ENCODE results near the gene CNTNAP2. TPM values are rescaled to one million over a fixed set of nuclear protein-coding genes. Genes with fewer than 3 reads are reported as not detected.

Gene CNTNAP2
- total and polyA plus RNA-seq, 9 donors, result 0.24 to 7.0 (median 1.5) TPM

DNA sequence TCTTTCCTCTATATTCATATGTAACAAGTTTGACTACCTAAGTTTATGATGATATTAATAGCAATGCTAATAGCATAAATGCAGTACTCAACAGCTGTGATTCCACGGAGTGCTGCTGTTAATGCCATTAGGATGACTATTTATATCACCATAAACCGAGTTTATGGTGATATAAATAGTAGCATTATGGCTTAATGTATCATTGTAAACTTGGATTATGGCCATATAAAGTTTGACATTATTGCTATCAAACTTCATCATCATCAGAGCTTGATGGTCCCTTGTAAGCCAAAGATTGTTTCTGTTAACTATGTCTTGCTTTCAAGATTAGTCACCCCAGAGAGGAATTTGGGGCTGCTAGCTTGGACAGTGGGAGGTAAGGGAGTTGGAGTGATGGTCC is 1861.6 kb downstream of the CNTNAP2 start:
- no peak overlapping the region for H3K27ac ChIP-seq
- H3K9me3 ChIP-seq, result no peaks in the 10 kb centered on the region
- no peaks in the 10 kb centered on the region for H3K27me3 ChIP-seq
- DNase-seq, result no peak
- 68 to 85% (median 77%) methylated on average over 2 of the region's 2 CpGs for WGBS, 3 donors
- H3K4me3 ChIP-seq, result no peak overlapping the region
- no peaks in the 10 kb centered on the region for H3K36me3 ChIP-seq
- intact Hi-C loops (cut with DNase I), result no loop called here
- no peaks in the 10 kb centered on the region for H3K4me1 ChIP-seq (ENCODE audit: insufficient read depth)
- TF ChIP-seq, protein P1, sequence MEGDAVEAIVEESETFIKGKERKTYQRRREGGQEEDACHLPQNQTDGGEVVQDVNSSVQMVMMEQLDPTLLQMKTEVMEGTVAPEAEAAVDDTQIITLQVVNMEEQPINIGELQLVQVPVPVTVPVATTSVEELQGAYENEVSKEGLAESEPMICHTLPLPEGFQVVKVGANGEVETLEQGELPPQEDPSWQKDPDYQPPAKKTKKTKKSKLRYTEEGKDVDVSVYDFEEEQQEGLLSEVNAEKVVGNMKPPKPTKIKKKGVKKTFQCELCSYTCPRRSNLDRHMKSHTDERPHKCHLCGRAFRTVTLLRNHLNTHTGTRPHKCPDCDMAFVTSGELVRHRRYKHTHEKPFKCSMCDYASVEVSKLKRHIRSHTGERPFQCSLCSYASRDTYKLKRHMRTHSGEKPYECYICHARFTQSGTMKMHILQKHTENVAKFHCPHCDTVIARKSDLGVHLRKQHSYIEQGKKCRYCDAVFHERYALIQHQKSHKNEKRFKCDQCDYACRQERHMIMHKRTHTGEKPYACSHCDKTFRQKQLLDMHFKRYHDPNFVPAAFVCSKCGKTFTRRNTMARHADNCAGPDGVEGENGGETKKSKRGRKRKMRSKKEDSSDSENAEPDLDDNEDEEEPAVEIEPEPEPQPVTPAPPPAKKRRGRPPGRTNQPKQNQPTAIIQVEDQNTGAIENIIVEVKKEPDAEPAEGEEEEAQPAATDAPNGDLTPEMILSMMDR (IDR thresholded peaks at IDR 0.05), result no peak
- TF ChIP-seq EP300 (IDR thresholded peaks at IDR 0.05) (no peak), POLR2A (IDR thresholded peaks at IDR 0.05) (no peak)

DNA sequence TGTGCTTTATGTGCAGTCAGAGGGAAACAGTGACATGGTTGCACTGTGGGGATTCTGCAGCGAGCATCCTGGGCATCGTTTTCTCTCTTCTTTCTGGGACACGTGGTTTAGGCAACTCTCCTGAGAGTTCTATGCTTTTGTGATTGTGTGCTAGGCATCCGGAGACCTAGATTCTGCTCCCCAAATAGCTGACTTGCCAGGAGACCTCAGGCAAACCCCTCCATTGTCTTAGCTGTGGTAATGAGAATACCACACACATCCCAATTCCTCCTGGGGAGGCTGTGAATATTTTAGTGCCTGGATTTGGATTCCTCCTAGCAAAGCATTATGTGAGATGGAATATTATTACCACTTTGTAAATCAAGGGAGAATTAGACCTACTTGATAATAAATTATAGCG is 1862.0 kb downstream of the CNTNAP2 start:
- Histone ChIP-seq H3K4me1 (ENCODE audit: insufficient read depth) (no peaks in the 10 kb centered on the region), H3K9me3 (no peaks in the 10 kb centered on the region), H3K4me3 (no peak overlapping the region), H3K27ac (no peak overlapping the region), H3K36me3 (no peaks in the 10 kb centered on the region), H3K27me3 (no peaks in the 10 kb centered on the region)
- 70 to 81% (median 78%) methylated on average over 5 of the region's 5 CpGs for WGBS, 3 donors
- intact Hi-C loops (cut with DNase I), result no loop called here
- TF ChIP-seq POLR2A (IDR thresholded peaks at IDR 0.05), result no peak
- no peak for TF ChIP-seq EP300 (IDR thresholded peaks at IDR 0.05)
- TF ChIP-seq, protein P1 (IDR thresholded peaks at IDR 0.05), result no peak
- DNase-seq, result no peak

DNA sequence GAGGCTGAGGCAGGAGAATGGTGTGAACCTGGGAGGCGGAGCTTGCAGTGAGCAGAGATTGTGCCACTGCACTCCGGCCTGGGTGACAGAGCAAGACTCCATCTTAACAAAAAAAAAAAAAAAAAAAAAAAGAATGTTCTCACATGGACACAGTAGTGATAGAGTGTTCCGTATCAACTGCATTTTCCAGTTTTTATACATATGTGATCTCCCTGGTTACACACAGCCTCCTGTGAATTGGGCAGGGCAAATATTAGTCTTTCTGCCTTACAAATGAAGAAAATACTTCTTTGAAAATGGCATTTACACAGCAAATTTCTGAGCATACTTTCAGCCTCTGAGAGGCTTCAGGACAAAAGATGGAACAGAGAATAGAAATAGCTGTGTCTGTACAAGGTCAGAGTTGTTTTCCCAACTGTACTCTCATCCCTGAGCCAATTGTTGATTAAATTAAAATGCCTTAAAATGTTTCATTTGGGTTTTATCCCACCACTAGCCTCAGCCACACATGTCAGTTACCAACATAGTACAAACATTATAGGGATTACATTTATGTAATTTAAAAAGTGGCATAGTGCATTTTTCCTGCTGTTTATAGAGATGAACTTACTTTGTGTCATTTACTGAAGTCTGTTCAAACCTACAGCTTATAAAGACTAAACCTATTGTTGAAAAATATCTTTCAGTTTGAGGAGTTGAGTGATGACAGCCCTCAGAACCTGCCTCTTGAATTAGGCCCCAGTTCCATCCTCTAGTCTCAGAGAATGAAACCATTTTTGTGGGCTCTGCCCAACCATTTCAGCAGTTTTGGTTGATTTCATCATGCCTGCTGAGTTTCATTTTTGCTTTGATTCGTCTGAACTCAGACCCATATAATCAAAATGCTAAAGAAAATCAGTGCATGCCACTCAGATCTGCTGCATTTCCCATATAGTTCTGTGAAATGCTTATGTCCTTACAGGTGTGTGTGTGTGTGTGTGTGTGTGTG is 1864.5 kb downstream of the CNTNAP2 start:
- no peaks in the 10 kb centered on the region for H3K36me3 ChIP-seq
- no peak for TF ChIP-seq POLR2A (IDR thresholded peaks at IDR 0.05)
- TF ChIP-seq, protein P1 (IDR thresholded peaks at IDR 0.05), result no peak
- no peak for TF ChIP-seq EP300 (IDR thresholded peaks at IDR 0.05)
- H3K9me3 ChIP-seq, result no peaks in the 10 kb centered on the region
- H3K4me1 ChIP-seq (ENCODE audit: insufficient read depth), result no peaks in the 10 kb centered on the region
- WGBS, 3 donors, result 71 to 80% (median 78%) methylated on average over 4 of the region's 4 CpGs
- H3K27me3 ChIP-seq, result no peaks in the 10 kb centered on the region
- no peak for DNase-seq
- intact Hi-C loops (cut with DNase I), result no loop called here
- no peak overlapping the region for H3K4me3 ChIP-seq
- no peak overlapping the region for H3K27ac ChIP-seq

DNA sequence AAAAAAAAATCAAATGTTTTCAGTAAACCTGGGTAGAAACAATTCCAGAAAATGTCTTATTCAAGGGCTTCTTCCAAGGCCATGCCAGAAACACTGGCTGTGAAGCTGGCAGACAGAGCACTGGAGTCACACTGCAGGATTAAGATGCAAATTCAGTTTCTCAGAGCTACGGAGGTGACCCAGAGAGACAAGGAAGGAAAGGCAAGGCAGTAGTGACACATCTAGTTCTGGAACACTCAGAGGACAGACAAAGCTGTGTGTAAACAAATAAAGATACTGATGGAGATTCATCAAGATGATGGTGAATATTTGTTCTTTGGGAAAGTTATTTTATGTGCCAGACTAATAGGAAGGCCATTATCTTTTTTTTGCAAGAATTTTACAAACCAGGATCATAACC is 1865.7 kb downstream of the CNTNAP2 start:
- no peaks in the 10 kb centered on the region for H3K27me3 ChIP-seq
- no peaks in the 10 kb centered on the region for H3K36me3 ChIP-seq
- TF ChIP-seq, protein P1 (IDR thresholded peaks at IDR 0.05), result no peak
- TF ChIP-seq EP300 (IDR thresholded peaks at IDR 0.05) (no peak), POLR2A (IDR thresholded peaks at IDR 0.05) (no peak)
- 59 to 69% (median 67%) methylated on average over 1 of the region's 1 CpG for WGBS, 3 donors
- no peaks in the 10 kb centered on the region for H3K9me3 ChIP-seq
- H3K4me3 ChIP-seq, result no peak overlapping the region
- DNase-seq, result no peak
- H3K27ac ChIP-seq, result no peak overlapping the region
- no peaks in the 10 kb centered on the region for H3K4me1 ChIP-seq (ENCODE audit: insufficient read depth)
- intact Hi-C loops (cut with DNase I), result no loop called here
